GM15510 (cell line): ENCODE measurements around the gene CADM4.

Experiments
- POLR2A ChIP-seq: IDR thresholded peaks from 3 replicates; pipeline ENCODE4 v1.6.1; 2011; ENCODE audit warnings: borderline replicate concordance; ENCODE audit not compliant: insufficient read length; ENCODE audit errors: extremely low read depth

Gene CADM4

DNA sequence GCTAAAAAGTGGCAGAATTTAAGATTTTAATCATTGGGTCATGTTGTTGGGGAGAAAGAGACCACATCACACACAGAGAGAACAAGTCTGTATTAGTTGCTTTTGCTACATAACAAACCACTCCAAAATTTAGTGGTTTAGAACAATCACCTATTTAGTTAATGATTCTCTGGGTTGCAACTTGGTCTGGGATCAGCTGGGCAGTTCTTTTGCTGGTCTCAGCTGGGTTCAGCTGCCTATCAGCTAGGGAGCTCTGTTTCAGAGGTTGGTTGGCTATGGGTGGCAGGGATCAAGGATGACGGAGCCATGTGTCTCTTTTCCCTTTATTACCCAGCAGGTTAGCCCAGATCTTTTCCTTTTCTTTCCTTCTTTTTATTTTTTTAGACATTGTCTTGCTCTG is 55.2 kb downstream of the CADM4 start:
- no peak for TF ChIP-seq POLR2A

GRCh38 chr19:43582495-43582894 is 57.2 kb downstream of the CADM4 start:
- no peak for TF ChIP-seq POLR2A

DNA sequence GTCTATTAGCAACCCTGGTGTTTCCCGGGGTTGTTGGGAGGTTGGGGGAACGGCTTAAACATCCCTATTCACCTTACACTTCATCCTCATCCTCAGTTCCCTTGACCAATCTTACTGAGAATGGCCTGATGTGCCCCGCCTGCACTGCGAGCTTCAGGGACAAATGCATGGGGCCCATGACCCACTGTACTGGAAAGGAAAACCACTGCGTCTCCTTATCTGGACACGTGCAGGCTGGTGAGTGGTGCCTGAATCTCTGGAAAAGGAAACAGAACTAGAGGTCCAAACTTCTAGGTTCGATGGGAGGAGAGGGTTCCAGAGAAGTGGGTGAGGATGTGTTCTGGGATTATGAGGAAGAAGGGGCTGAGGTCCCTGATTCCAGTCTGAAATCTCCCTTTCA is 58.2 kb downstream of the CADM4 start:
- no peak for TF ChIP-seq POLR2A

DNA sequence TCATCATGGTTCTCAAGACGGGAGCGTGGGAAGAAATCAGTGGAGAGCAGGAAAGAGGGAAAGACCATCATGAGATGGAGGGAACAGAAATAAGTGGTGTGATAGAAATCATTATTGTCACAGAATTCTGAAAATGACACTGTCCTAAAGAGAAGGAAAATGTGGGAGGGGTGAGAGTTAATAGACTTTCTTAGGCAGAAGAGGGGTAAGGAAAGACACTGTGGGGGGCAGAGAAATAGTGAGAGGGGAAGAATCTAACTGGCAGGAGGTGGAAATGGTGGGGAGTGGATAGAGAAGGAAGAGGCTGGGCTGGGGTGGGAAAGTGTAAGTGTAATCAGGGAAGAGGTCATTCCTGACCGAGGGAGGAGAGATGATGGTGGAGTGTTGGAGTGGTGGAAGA is 60.9 kb downstream of the CADM4 start:
- no peak for TF ChIP-seq POLR2A

- no peak for TF ChIP-seq POLR2A
Observed at GRCh38 chr19:43575955-43576878, 63.4 kb downstream of the CADM4 start.

DNA sequence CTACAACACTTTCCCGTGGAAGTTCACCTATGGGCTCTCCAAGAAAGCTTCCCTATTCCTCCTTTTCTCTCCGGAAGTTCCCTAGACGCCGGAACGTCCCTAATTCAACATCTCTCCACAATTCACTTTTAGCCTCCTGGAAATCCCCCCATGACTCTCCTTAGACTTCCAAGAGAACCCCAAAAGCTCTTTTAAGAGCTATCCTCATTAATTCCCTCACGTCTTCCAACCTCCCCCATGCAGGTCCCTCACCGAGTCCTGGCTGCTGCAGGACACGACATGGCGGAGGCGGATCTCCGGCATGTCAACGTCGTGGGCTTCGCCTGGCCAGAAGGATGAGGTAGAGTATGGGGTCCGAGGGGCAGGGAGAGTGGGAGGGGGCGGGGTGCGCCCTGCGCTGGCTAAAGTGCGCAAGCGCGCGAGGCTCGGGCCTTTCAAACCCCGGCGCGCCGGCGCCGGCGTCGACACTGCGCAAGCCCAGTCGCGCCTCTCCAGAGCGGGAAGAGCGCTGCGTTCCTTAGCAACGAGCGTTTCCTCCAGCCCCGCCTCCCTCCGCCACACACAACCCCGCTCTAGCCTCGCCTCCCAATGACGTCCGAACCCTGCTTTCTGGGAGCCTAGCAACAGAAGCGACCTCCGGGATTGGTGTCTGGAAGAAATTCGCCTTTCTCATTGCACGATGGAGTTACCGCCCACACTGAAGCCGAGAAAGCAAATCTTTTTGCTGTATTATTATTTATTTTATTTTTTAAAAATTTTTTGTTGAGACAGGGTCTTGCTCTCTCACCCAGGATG is 64.3 kb downstream of the CADM4 start, which contains the start of the genes PINLYP and XRCC1:
Gene PINLYP, plus strand, starts transcription at position 646 of the 795 bp plus-strand sequence. CDS start 1,391 bp downstream, outside the sequence.
Gene XRCC1, minus strand, starts transcription at position 372 of the 795 bp plus-strand sequence. Its CDS starts 69 bp downstream, at position 303.
- peak; percentile 49 for TF ChIP-seq POLR2A

DNA sequence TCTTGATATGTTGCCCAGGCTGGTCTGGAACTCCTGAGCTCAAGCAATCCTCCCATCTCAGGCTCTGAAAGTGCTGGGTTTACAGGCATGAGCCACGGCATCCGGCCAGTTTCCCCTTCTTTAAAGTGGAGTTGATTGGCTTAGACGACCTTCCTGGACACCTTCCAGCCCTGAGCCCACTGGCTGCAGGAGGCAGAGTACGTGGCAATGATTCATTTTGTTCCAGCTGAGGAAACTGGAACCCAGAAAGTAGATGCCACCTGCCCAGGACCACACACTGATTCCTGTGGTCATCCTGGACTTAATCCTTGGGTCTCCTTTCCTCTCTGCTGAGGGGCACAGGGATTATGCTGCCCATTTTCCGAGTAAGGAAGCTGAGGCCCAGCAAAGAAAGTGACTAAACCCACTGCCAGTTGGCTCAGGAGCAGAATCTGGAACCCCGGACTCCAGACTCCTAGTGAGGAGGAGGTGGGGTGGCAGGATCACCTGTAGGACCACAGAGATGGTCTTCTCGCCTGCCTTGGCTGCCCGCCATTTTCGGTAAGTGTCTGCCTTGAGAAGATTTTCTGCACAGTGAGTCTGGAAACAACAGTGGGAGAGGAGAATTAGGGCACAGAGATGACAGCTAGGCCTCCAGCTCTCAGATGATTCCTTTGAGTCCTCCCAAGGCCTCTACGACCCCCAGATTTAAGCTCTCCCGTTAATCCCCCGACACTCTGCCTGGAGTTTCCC is 65.1 kb downstream of the CADM4 start:
- no peak for TF ChIP-seq POLR2A
